HFFc6 (cell line): ENCODE results near the gene ADAMTSL4. TPM values are rescaled to one million over a fixed set of nuclear protein-coding genes. Genes with fewer than 3 reads are reported as not detected.
"Not testable (repeated sequence)": the region's sequence is repeated elsewhere in the genome, so short reads cannot be mapped to it uniquely, and the experiment has no call there.

Experiments
- DNase-seq: peaks from one replicate; pipeline ENCODE4 v3.0.0-alpha.2; 2018
- H3K27ac Mint-ChIP-seq: 2 replicates; pipeline ENCODE4 v1.8.0; 2020; ENCODE audit warnings: mild to moderate bottlenecking, mixed read lengths
- H3K27me3 Mint-ChIP-seq: 2 replicates; pipeline ENCODE4 v1.8.0; 2021; ENCODE audit warnings: mild to moderate bottlenecking, moderate library complexity, mixed read lengths; ENCODE audit not compliant: insufficient read depth
- H3K36me3 Mint-ChIP-seq: 2 replicates; pipeline ENCODE4 v1.8.0; 2021; ENCODE audit warnings: low read depth, mixed read lengths
- H3K4me1 Mint-ChIP-seq: 2 replicates; pipeline ENCODE4 v1.8.0; 2020; ENCODE audit warnings: low read depth, mixed read lengths
- H3K4me3 Mint-ChIP-seq: 2 replicates; pipeline ENCODE4 v1.8.0; 2020; ENCODE audit warnings: mild to moderate bottlenecking, moderate library complexity, mixed read lengths
- H3K9me3 Mint-ChIP-seq: 2 replicates; pipeline ENCODE4 v1.8.0; 2020; ENCODE audit warnings: mild to moderate bottlenecking, mixed read lengths
- CTCF ChIP-seq: fragments of 200-600 bp; sonication (generic); IDR thresholded peaks from 2 replicates; pipeline ENCODE4 v1.5.0; 2021; ENCODE audit warnings: antibody characterized with exemption, mild to moderate bottlenecking
- total RNA-seq, 6 experiments: library from RNA; stranded (reverse); fragmentation: NEBNext Ultra II Directional; extraction: Animal tissue kit (Norgen Biotek cat#: 25700); gene quantifications; 2 replicates in 1 of 6; 3 replicates in 5 of 6; pipeline ENCODE4 v1.2.3, GENCODE V29; 2021

ADAMTSL4 gene
- total RNA-seq, 6 experiments from 2014 or later: 33.7 to 61.2 (median 38.2) TPM

DNA sequence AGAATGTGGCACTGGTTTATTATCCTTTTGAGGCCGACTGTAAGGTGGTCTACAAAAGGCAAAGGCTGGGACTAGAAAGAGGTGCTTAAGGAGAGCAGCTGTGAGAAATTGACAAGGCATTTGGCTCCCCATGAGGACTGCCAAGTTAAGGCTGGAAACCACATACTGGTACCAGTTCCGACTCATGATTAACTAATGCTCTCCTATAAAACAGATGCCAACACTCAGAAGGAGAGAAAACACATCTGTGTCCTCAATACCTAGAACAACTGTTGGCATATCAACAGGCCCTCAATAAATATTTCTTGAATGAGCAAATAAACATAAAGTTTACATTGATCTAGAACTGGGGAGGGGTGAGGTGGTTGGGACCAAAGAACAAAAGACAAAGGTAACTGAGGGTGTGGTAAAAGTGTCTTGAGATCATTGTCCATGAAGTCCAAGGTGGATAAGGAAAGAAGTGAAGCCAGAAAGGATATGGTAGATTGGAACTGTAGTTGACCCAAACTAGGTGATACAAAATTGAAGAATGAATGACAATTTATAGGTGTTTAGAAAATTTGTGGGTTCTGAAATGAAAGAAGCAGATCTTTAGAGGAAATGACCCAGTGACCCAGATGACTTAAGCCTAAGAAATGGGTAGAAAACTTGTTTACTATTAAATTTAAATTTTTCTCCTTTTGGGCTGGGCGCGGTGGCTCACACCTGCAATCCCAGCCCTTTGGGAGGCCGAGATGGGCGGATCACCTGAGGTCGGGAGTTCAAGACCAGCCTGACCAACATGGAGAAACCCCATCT, 47.1 kb downstream of the ADAMTSL4 start:
- H3K4me1 Mint-ChIP-seq: peaks cover 27% of the 10 kb centered on the region
- H3K27me3 Mint-ChIP-seq: no peaks in the 10 kb centered on the region
- no peak for DNase-seq
- TF ChIP-seq CTCF: no peak
- H3K4me3 Mint-ChIP-seq: no peak overlapping the region
- H3K9me3 Mint-ChIP-seq: no peaks in the 10 kb centered on the region
- H3K36me3 Mint-ChIP-seq: peaks cover 14% of the 10 kb centered on the region; the same call in 1 of the 2 replicates
- H3K27ac Mint-ChIP-seq: peak overlapping the region; percentile 37

DNA sequence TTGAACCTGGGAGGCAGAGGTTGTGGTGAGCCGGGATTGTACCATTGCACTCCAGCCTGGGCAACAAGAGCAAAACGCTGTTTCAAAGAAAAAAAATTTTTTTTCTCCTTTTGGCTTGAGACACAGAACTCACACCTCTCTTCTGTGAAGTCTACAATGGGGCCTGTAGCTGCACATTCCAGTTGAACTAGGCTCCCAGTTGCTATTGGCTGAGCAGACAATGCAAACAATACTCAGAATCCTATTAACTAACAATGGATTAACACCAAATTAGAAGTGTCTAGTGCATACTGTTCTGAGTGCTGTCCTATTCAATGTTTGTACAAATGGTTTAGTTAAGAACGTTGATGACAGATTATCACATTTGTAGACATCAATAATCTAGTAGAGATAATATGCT, 47.8 kb downstream of the ADAMTSL4 start:
- Mint-ChIP-seq H3K4me1 (peaks cover 27% of the 10 kb centered on the region), H3K4me3 (no peak overlapping the region), H3K27ac (no peak overlapping the region), H3K9me3 (no peaks in the 10 kb centered on the region), H3K36me3 (peaks cover 14% of the 10 kb centered on the region; the same call in 1 of the 2 replicates), H3K27me3 (no peaks in the 10 kb centered on the region)
- DNase-seq: no peak
- TF ChIP-seq CTCF: no peak

GRCh38 chr1:150598346-150598745, 49.1 kb downstream of the ADAMTSL4 start:
- Mint-ChIP-seq H3K4me1 (peaks cover 30% of the 10 kb centered on the region), H3K36me3 (peaks cover 14% of the 10 kb centered on the region; the same call in 1 of the 2 replicates)
- not testable (repeated sequence) for DNase-seq, H3K27ac Mint-ChIP-seq, H3K9me3 Mint-ChIP-seq, H3K27me3 Mint-ChIP-seq, H3K4me3 Mint-ChIP-seq

DNA sequence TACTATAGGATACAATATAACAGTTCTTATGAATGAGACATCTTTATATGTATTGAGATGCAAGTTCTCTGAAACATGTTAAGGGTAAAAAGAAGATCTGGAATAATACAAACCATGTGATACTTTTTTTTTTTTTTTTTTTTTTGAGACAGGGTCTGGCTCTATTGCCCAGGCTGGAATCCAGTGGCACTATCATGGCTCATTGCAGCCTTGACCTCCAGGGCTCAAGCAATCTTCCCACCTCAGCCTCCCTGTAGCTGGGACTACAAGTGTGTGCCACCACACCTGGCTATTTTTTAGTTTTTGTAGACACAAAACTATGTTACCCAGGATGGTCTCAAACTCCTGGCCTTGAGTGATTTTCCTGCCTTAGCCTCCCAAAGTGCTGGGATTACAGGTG, 52.3 kb downstream of the ADAMTSL4 start:
- Mint-ChIP-seq H3K4me1 (peaks cover 35% of the 10 kb centered on the region), H3K9me3 (no peaks in the 10 kb centered on the region), H3K4me3 (no peak overlapping the region), H3K27me3 (no peaks in the 10 kb centered on the region), H3K36me3 (peaks cover 12% of the 10 kb centered on the region), H3K27ac (no peak overlapping the region)
- no peak for TF ChIP-seq CTCF
- no peak for DNase-seq

GRCh38 chr1:150602372-150602771, 53.2 kb downstream of the ADAMTSL4 start:
- H3K27ac Mint-ChIP-seq, DNase-seq, H3K27me3 Mint-ChIP-seq, H3K4me3 Mint-ChIP-seq, H3K9me3 Mint-ChIP-seq: not testable (repeated sequence)
- H3K36me3 Mint-ChIP-seq: peaks cover 14% of the 10 kb centered on the region
- H3K4me1 Mint-ChIP-seq: peaks cover 30% of the 10 kb centered on the region

DNA sequence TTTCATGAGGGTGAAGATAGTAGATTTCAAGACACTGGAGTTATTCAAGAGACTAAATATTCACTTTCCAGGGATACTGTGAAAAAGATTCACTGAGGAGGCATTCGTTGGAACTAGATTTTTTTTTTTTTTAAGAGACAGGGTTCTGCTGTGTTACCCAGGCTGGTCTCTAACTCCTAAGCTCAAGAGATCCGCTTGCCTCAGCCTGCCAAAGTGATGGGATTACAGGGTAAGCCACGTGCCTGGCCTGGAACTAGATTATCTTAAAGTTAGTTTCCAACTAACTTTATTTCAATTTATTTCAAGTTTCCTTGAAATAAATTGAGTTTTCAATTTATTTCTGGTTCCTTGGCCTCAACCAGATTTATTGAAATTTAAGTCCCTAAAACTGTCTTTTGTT, 54.5 kb downstream of the ADAMTSL4 start:
- peaks cover 14% of the 10 kb centered on the region for H3K36me3 Mint-ChIP-seq
- no peak overlapping the region for H3K4me3 Mint-ChIP-seq
- peaks cover 30% of the 10 kb centered on the region for H3K4me1 Mint-ChIP-seq
- TF ChIP-seq CTCF: no peak
- no peaks in the 10 kb centered on the region for H3K27me3 Mint-ChIP-seq
- DNase-seq: no peak
- no peaks in the 10 kb centered on the region for H3K9me3 Mint-ChIP-seq
- peak overlapping the region; percentile 100 for H3K27ac Mint-ChIP-seq
